Muscle layer of duodenum (tissue), 2 donors: Measurements from ENCODE around the gene USP17L24.
"Not testable (repeated sequence)": the region's sequence is repeated elsewhere in the genome, so short reads cannot be mapped to it uniquely, and the experiment has no call there.

ENCODE experiments used
- H3K27ac ChIP-seq: one replicate; pipeline ENCODE4 v1.7.0; 2013; ENCODE audit warnings: mild to moderate bottlenecking, low read length
- H3K27me3 ChIP-seq: one replicate; pipeline ENCODE4 v1.7.0; 2013; ENCODE audit warnings: low read depth, mild to moderate bottlenecking, control low read depth, low read length
- H3K36me3 ChIP-seq, 2 donors: one replicate each; pipeline ENCODE4 v1.7.0; 2013; ENCODE audit warnings: low read length in 2 of 2, control low read depth in 1 of 2, mild to moderate bottlenecking in 1 of 2; ENCODE audit not compliant: insufficient read depth in 2 of 2, control insufficient read depth in 1 of 2
- H3K4me1 ChIP-seq, 2 donors: one replicate each; pipeline ENCODE4 v1.7.0; 2013; ENCODE audit warnings: low read length in 2 of 2, mild to moderate bottlenecking in 2 of 2, control low read depth in 1 of 2, moderate library complexity in 1 of 2; ENCODE audit not compliant: insufficient read depth in 2 of 2, control insufficient read depth in 1 of 2
- H3K4me3 ChIP-seq, 2 donors: one replicate each; pipeline ENCODE4 v1.7.0; 2013; ENCODE audit warnings: low read length in 2 of 2, low read depth in 1 of 2, mild to moderate bottlenecking in 1 of 2
- H3K9me3 ChIP-seq, 2 donors: one replicate each; pipeline ENCODE4 v1.7.0; 2013; ENCODE audit warnings: low read length in 2 of 2, control low read depth in 1 of 2, mild to moderate bottlenecking in 1 of 2; ENCODE audit not compliant: control insufficient read depth in 1 of 2
- donor health status: healthy.

USP17L24 gene, protein sequence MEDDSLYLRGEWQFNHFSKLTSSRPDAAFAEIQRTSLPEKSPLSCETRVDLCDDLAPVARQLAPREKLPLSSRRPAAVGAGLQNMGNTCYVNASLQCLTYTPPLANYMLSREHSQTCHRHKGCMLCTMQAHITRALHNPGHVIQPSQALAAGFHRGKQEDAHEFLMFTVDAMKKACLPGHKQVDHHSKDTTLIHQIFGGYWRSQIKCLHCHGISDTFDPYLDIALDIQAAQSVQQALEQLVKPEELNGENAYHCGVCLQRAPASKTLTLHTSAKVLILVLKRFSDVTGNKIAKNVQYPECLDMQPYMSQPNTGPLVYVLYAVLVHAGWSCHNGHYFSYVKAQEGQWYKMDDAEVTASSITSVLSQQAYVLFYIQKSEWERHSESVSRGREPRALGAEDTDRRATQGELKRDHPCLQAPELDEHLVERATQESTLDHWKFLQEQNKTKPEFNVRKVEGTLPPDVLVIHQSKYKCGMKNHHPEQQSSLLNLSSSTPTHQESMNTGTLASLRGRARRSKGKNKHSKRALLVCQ

GRCh38 chr4:9324865-9325264 is at the start of gene USP17L24:
Gene USP17L24 (plus strand): TSS chr4:9325165. CDS start chr4:9325165, 0 bp downstream.
- not testable (repeated sequence) for H3K27ac ChIP-seq, H3K27me3 ChIP-seq, H3K9me3 ChIP-seq, H3K4me3 ChIP-seq, H3K36me3 ChIP-seq, H3K4me1 ChIP-seq

DNA sequence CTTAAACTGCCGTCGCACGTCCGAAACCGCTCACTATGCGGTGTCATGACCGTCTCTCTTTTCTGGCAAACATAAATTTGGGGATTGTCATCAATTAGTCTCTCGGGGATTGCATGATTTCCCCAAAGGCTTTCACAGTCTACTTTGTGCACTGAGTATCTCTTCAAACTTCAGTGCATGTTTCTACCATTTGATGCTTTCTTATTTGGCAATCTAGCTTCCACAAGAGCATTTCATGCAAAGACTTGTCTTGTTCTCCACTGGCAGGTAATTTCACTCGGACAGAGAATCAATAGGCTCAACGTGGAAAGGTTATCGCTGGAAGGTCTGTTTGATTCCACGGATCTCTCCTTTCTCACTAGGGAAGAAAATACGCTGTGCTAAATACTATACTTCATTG is 774 bp upstream of the USP17L24 start:
- not testable (repeated sequence) for H3K4me3 ChIP-seq, H3K4me1 ChIP-seq, H3K36me3 ChIP-seq, H3K27me3 ChIP-seq, H3K9me3 ChIP-seq, H3K27ac ChIP-seq

DNA sequence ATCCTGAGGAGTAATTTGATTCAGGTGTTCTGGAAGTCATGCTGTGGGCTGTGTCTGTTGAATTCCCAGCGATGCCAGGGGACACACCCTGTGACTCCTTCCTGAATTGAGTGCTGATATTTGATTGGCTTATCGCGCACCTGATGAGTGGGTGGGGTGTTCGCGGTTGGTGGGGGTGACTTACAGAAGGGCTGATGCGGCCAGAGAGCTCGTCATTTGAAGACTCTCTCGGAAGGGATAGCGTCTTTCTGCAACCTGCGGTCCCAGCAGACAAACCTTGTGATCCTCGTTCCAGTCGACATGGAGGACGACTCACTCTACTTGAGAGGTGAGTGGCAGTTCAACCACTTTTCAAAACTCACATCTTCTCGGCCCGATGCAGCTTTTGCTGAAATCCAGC is 4.6 kb downstream of the USP17L24 start, which contains the start of gene USP17L25:
Gene USP17L25 (plus strand): TSS at position 301 of the 400 bp plus-strand sequence. CDS start 0 bp downstream, at position 301.
- not testable (repeated sequence) for H3K4me1 ChIP-seq, H3K27ac ChIP-seq, H3K27me3 ChIP-seq, H3K9me3 ChIP-seq, H3K36me3 ChIP-seq, H3K4me3 ChIP-seq

- not testable (repeated sequence) for H3K27ac ChIP-seq, H3K4me3 ChIP-seq, H3K9me3 ChIP-seq, H3K36me3 ChIP-seq, H3K4me1 ChIP-seq, H3K27me3 ChIP-seq
Observed at GRCh38 chr4:9334358-9334757, 9.4 kb downstream of the USP17L24 start, which contains the start of gene USP17L26. Gene USP17L26 (plus strand): TSS chr4:9334658. CDS start chr4:9334658, 0 bp downstream.

DNA sequence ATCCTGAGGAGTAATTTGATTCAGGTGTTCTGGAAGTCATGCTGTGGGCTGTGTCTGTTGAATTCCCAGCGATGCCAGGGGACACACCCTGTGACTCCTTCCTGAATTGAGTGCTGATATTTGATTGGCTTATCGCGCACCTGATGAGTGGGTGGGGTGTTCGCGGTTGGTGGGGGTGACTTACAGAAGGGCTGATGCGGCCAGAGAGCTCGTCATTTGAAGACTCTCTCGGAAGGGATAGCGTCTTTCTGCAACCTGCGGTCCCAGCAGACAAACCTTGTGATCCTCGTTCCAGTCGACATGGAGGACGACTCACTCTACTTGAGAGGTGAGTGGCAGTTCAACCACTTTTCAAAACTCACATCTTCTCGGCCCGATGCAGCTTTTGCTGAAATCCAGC is 14.1 kb downstream of the USP17L24 start, which contains the start of gene USP17L5:
Gene USP17L5 (plus strand): TSS at position 301 of the 400 bp plus-strand sequence. CDS start 0 bp downstream, at position 301.
- not testable (repeated sequence) for H3K9me3 ChIP-seq

GRCh38 chr4:9343848-9344247 is 18.9 kb downstream of the USP17L24 start, which contains the start of gene USP17L27:
Gene USP17L27 (plus strand): TSS chr4:9344148. CDS start chr4:9344148, 0 bp downstream.
- not testable (repeated sequence) for H3K9me3 ChIP-seq, H3K4me1 ChIP-seq, H3K36me3 ChIP-seq, H3K27ac ChIP-seq, H3K27me3 ChIP-seq, H3K4me3 ChIP-seq

More for the DNA sequence above, 14.1 kb downstream of the USP17L24 start, which contains the start of gene USP17L5:
- not testable (repeated sequence) for H3K27me3 ChIP-seq, H3K4me3 ChIP-seq, H3K36me3 ChIP-seq, H3K27ac ChIP-seq, H3K4me1 ChIP-seq

GRCh38 chr4:9348593-9348992 is 23.6 kb downstream of the USP17L24 start, which contains the start of gene USP17L28:
Gene USP17L28 (plus strand): TSS chr4:9348893. CDS start chr4:9348893, 0 bp downstream.
- not testable (repeated sequence) for H3K27me3 ChIP-seq, H3K4me3 ChIP-seq

DNA sequence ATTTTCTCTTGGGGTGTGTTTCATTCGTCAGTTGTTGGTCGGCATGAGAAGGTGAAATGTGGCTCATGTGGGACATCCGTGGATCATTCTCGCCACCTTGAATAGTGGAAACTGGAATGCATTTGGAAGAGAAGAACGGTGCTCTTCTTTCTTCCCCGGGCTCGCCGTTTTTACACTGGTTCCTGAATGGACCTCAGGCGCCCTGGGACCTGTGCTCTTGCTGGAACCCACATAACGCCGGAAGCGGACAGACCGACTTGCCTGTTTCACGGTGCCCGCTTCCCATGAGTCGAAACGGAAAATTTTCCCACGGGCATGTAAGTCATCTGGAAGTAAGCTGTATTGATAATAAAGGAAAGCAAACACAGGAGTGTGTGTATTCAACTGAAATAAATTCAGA is 25.9 kb downstream of the USP17L24 start:
- H3K27ac ChIP-seq, H3K36me3 ChIP-seq, H3K9me3 ChIP-seq, H3K4me1 ChIP-seq, H3K4me3 ChIP-seq, H3K27me3 ChIP-seq: not testable (repeated sequence)

More at GRCh38 chr4:9348593-9348992, 23.6 kb downstream of the USP17L24 start, which contains the start of gene USP17L28:
- H3K4me1 ChIP-seq, H3K36me3 ChIP-seq, H3K27ac ChIP-seq, H3K9me3 ChIP-seq: not testable (repeated sequence)

GRCh38 chr4:9353338-9353737 is 28.4 kb downstream of the USP17L24 start, which contains the start of gene USP17L29:
Gene USP17L29 (plus strand): TSS chr4:9353638. CDS start chr4:9353638, 0 bp downstream.
- H3K27me3 ChIP-seq, H3K9me3 ChIP-seq, H3K4me3 ChIP-seq, H3K4me1 ChIP-seq, H3K27ac ChIP-seq, H3K36me3 ChIP-seq: not testable (repeated sequence)

DNA sequence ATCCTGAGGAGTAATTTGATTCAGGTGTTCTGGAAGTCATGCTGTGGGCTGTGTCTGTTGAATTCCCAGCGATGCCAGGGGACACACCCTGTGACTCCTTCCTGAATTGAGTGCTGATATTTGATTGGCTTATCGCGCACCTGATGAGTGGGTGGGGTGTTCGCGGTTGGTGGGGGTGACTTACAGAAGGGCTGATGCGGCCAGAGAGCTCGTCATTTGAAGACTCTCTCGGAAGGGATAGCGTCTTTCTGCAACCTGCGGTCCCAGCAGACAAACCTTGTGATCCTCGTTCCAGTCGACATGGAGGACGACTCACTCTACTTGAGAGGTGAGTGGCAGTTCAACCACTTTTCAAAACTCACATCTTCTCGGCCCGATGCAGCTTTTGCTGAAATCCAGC is 37.9 kb downstream of the USP17L24 start, which contains the start of gene USP17L30:
Gene USP17L30 (plus strand): TSS at position 301 of the 400 bp plus-strand sequence. CDS start 0 bp downstream, at position 301.
- not testable (repeated sequence) for H3K27me3 ChIP-seq, H3K36me3 ChIP-seq, H3K4me3 ChIP-seq, H3K27ac ChIP-seq, H3K4me1 ChIP-seq, H3K9me3 ChIP-seq
